ENCODE results near the gene RUNX1. TPM values are rescaled to one million over a fixed set of nuclear protein-coding genes. Genes with fewer than 3 reads are reported as not detected.

The RUNX1 gene
- total and polyA plus RNA-seq, 2 of the 13 experiments (the other 11 are each of a cell fraction or from before 2014, with no cell fraction given), result 5.4 to 6.4 TPM

DNA sequence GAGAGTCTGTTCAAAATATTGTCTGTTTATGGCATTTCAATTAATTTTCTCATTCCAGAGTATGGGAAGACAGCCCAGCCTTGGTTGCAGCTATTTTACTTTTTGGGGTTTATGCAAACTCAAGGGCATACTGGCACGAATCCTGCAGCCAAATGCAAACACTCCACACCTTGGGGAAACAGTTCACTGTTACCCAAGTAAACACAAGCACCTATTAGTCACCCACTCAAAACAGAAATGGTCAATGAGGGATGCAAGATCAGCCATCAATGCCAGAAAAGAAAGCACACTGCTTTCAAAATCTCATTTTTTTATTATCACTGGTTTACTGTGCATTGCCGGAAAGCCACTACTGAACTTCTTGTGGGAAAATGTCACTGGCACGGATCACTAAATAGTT is 170.6 kb downstream of the RUNX1 start (continued):
- no peak for TF ChIP-seq U2AF2 (IDR thresholded peaks at IDR 0.05; ENCODE audit: low read depth, low read length)
- no peak for TF ChIP-seq ZBTB3 (CRISPR knock-in tag; IDR thresholded peaks at IDR 0.05; ENCODE audit: borderline replicate concordance, low read depth)
- peak; percentile 60 for TF ChIP-seq HHEX (CRISPR knock-in tag; IDR thresholded peaks at IDR 0.05)
- TF ChIP-seq, protein P1, sequence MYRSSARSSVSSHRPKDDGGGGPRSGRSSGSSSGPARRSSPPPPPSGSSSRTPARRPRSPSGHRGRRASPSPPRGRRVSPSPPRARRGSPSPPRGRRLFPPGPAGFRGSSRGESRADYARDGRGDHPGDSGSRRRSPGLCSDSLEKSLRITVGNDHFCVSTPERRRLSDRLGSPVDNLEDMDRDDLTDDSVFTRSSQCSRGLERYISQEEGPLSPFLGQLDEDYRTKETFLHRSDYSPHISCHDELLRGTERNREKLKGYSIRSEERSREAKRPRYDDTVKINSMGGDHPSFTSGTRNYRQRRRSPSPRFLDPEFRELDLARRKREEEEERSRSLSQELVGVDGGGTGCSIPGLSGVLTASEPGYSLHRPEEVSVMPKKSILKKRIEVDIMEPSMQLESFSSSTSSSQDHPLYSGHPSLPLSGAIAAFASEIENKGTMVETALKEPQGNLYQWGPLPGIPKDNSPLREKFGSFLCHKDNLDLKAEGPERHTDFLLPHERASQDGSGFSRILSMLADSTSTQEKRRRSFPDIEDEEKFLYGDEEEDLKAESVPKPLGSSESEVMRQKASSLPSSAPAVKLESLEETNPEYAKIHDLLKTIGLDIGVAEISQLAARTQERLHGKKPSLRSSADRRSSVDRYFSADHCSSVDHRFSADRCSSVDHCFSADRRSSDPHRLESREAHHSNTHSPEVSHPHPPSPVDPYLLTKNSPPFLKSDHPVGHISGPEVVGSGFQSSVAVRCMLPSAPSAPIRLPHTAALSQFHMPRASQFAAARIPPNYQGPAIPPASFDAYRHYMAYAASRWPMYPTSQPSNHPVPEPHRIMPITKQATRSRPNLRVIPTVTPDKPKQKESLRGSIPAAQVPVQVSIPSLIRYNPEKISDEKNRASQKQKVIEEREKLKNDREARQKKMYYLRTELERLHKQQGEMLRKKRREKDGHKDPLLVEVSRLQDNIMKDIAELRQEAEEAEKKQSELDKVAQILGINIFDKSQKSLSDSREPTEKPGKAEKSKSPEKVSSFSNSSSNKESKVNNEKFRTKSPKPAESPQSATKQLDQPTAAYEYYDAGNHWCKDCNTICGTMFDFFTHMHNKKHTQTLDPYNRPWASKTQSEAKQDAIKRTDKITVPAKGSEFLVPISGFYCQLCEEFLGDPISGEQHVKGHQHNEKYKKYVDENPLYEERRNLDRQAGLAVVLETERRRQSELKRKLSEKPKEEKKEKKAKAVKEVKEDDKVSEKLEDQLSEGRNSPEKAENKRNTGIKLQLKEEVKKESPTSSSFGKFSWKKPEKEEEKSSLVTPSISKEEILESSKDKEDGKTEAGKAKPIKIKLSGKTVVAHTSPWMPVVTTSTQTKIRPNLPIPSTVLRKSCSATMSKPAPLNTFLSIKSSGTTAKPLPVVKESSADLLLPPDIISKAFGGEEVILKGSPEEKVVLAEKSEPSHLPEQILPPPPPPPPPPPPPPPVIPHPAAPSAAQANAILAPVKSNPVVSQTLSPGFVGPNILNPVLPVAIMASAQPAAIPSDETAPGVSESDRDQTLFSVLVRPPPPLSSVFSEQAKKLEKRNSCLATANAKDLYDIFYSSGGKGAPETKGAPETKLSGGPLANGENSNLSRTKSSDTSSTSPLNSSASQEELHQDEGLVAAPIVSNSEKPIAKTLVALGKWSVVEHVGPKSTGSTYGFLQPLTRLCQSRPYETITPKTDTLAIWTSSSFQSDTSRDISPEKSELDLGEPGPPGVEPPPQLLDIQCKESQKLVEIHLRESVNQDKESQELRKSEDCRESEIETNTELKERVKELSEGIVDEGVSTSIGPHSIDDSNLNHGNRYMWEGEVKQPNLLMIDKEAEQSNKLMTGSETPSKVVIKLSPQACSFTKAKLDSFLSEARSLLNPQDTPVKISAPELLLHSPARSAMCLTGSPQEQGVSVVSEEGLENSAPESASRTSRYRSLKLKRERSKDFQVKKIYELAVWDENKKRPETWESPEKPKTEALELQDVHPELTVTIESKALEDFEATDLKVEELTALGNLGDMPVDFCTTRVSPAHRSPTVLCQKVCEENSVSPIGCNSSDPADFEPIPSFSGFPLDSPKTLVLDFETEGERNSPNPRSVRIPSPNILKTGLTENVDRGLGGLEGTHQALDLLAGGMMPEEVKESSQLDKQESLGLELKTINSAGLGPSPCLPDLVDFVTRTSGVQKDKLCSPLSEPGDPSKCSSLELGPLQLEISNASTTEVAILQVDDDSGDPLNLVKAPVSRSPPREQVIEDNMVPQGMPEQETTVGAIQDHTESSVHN (CRISPR knock-in tag; IDR thresholded peaks at IDR 0.05), result no peak
- TF ChIP-seq PITX1 (CRISPR knock-in tag; IDR thresholded peaks at IDR 0.05), result no peak
- no peak for TF ChIP-seq JUN (CRISPR knock-in tag; IDR thresholded peaks at IDR 0.05)
- no peak for TF ChIP-seq HNF4G (IDR thresholded peaks at IDR 0.05; ENCODE audit: borderline replicate concordance, low read depth, low read length)
- TF ChIP-seq HNF4G (CRISPR knock-in tag; IDR thresholded peaks at IDR 0.05; ENCODE audit: borderline replicate concordance, low read depth), result no peak
- TF ChIP-seq ZNF737 (CRISPR knock-in tag; IDR thresholded peaks at IDR 0.05; ENCODE audit: borderline replicate concordance), result no peak
- no peak for TF ChIP-seq ZNF337 (CRISPR knock-in tag; IDR thresholded peaks at IDR 0.05; ENCODE audit: borderline replicate concordance, low read depth)
- TF ChIP-seq ZNF484 (CRISPR knock-in tag; IDR thresholded peaks at IDR 0.05; ENCODE audit: borderline replicate concordance, low read depth), result no peak
- TF ChIP-seq GPN1 (CRISPR knock-in tag; IDR thresholded peaks at IDR 0.05; ENCODE audit: borderline replicate concordance), result no peak
- TF ChIP-seq NR2C2 (CRISPR knock-in tag; IDR thresholded peaks at IDR 0.05; ENCODE audit: borderline replicate concordance), result no peak
- TF ChIP-seq PRPF4 (IDR thresholded peaks at IDR 0.05; ENCODE audit: low read depth, low read length, poor library complexity, severe bottlenecking), result no peak
- no peak for TF ChIP-seq MED13 (CRISPR knock-in tag; IDR thresholded peaks at IDR 0.05)
- TF ChIP-seq RXRA (CRISPR knock-in tag; IDR thresholded peaks at IDR 0.05), result no peak
- no peak for TF ChIP-seq TEAD3 (CRISPR knock-in tag; optimal IDR thresholded peaks at IDR 0.05; ENCODE audit: borderline replicate concordance)
- TF ChIP-seq STAT5B (CRISPR knock-in tag; IDR thresholded peaks at IDR 0.05), result no peak
- TF ChIP-seq KLF6 (CRISPR knock-in tag; IDR thresholded peaks at IDR 0.05), result no peak
- TF ChIP-seq AGO2 (optimal IDR thresholded peaks at IDR 0.05; ENCODE audit: low read depth, low read length), result no peak
- TF ChIP-seq POLR2AphosphoS5 (IDR thresholded peaks at IDR 0.05; ENCODE audit: low read depth, low read length), result no peak
- no peak for TF ChIP-seq CHD4 (IDR thresholded peaks at IDR 0.05; ENCODE audit: borderline replicate concordance, low read length)

Data from HepG2 (cell line).